HG03520 (cell line): ENCODE data around the gene SLC25A13.
A peak's percentile ranks its signal among the peaks of the same experiment; 100 is the strongest.

Source experiments
- ATAC-seq: cut with Tn5 transposase; IDR thresholded peaks from one replicate; pipeline ENCODE4 v1.9.1; 2021; ENCODE audit warnings: mild to moderate bottlenecking, moderate library complexity; ENCODE audit not compliant: unreplicated experiment

The SLC25A13 gene

DNA sequence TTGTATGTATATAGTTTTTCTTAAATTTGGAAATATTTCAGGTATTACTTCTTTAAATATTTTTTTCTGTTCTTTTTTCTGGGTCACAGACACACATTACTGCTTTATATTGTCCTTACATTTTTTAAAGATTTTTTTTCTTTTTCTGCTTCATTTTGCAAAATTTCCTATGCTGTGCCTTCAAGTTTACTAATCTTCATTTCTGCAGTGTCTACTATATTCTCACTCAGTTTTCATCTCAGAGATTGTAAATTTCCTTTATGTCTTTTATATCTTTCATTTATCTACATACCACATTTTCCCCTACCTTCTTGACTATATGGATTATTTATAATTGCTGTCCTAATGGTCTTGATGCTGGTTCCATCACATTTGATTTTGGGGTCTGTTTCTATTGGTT, 210.5 kb downstream of the SLC25A13 start:
- no peak for ATAC-seq

DNA sequence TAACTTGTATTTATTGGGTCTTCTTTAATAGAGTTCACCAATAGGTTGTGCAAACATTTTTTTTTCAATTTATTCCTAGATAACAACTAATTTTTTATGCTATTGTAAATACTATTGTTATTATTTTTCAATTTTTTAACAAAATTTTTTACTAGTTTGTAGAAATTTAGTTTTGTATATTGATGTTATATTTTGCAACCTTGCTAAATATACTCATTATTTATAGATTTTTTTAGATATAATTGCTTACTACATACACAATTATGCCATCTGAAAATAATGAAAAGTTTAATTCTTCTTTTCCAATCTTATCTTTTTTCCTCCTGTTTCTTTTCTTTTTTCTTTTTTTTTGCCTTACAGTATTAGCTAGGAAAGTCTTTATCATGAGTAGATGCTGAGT, 216.9 kb downstream of the SLC25A13 start:
- no peak for ATAC-seq

DNA sequence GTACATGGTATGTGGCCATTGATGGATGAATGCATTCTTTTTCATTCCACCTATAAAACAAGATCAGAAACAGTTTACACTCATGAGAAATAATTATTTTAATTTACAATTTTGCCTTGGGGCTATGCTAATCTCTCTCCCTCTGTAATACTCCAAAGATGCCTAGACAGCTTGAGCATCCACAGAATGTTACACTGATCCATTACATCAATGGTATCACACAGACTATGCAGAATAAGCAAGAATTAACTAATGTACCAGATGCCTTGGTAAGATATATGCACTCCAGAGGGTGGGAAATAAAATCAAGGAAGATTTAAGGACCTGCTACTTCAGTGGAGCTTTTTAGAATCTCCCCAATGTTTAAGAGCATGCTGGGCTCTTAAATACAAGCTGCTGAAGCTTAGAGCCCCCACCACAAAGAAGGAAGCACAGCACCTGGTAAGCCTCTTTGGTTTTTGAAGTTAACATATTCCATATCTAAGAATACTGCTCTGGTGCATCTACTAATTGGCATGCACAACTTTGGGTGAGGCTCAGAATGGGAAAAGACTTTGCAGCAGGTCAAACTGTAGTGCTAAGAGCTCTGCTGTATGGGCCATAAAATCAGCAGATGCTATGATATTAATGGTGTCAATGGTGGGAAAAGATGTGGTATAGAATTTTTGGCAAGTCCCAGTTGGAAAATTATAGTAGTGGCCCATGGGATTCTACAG, 219.6 kb downstream of the SLC25A13 start:
- no peak for ATAC-seq

DNA sequence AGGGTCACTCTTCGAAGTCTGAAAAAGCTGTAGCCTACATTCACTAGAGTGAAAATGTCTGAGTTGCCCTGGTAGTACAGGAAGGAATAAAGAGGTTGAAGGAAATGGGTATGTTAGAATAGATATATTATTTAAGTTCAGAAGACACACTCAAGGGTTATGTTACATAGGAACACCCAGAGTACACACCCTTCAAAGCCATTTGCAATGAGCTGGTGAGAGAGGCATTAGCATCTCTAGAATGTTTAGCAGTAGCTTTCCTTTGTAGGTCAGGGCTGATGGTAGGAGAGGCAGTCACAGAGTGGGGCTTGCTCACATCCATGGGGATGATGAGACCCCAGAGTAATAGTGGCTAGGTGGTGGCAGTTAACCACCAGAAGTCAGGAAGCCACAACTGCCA, 221.2 kb downstream of the SLC25A13 start:
- ATAC-seq = no peak

DNA sequence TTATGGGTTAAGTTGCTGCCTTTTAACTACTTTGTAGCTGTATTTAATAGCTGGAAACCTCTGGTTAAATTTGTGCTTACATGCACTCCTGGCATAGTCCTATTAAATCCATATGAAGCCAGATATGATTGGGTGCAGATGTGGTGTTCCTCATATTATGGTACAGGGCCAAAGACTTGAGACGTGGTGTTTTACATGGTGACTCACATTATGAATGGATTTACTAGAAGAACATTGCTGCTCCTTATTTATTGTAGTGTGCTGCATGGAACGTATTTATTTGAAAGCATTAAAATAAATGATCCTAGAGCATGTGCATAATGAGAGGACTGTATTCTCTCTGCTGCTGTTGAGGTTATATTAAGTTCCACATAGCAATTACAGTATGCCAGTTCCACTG, 224.1 kb downstream of the SLC25A13 start:
- ATAC-seq = no peak

DNA sequence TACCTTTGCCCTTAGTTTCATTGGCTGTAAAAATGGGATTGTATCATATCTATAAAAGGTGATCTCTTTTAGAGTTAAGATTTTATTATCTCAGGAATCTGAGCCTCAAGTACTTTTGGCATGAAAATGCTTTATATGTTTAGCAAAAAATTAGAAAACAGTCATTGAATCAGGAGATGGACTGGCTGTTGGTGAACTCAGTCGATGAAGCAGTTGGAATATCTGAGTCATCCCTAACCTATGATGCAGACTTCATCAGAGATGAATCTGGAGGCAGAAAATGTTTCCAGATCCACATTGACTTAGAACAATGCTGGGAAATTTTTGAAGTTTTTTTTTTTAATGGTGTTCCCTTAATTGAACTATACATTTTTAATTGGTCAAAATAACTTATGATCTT, 228.5 kb downstream of the SLC25A13 start:
- ATAC-seq = no peak

DNA sequence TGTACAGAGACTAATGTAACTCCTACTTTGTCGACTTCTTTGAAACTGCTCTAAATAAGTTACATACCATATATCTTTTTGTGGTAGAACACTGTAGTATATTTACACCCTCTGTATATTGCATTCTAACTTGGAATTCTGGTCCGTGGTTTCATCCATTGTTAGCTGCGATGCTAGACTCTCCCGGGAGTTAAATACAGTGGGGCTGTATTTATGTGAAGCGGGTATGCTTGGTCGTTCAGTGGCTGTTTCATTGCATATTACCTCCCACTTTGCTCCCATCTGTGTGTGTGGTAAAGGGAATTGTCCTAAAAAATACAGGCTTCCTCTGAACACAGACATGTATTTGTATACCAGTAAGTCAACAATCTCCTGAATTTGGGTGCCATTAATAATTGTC, 231.1 kb downstream of the SLC25A13 start:
- ATAC-seq = no peak

DNA sequence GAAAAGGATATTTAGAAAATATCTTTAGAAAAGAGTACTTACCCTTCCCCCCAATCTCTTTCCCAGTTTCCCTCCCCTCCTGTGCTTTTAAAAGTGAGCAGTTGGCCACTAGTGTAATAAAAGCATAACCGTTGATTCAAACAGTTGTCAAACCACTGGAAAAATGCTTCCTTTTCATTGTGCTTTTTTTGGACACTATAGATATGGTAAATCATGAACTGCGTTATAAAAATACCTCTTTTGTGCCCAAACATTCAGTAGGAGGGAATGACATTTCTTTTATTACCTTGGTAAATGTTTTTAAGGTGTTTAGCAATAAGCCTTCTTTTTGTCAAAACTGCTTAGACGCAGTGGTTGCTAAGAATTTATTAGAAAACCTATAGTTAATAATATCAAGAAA, 232.4 kb downstream of the SLC25A13 start:
- ATAC-seq = no peak

DNA sequence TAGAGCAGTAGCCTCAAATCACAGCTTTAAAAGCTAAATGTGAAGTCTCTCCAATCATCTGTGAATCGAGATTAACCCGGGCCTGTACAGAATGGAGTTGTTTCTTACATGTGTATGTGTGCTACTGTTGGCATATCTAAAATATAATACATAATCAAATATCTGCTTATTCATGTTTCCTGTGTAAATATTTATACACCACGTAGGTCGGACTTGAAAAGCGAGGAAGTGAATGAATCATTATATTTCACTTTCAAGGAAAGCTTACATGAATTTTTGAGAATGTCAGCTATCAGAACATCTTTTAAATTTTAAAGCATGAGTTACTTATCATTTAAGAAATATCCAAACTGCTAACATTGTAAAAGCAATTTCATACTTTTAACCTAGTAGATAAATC, 233.3 kb downstream of the SLC25A13 start:
- ATAC-seq = no peak

DNA sequence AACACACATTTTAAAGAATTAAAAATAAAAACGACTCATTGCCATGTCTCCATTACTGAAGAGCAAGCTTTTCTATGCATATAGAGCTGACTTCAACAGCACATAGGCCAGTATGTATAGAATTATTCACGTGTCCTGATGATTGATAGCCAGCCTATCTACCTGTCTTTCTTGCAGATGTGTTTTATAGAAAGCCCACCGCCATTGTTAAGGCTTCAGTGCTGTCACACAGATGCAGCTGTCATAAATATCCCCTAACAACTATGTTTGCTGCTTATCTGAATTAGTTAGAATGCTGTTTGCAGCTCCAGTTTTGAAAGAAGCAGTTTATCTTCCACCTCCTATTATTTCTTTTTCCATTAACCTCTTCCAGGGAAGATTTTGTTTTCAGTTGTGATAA, 235.9 kb downstream of the SLC25A13 start:
- ATAC-seq = no peak

DNA sequence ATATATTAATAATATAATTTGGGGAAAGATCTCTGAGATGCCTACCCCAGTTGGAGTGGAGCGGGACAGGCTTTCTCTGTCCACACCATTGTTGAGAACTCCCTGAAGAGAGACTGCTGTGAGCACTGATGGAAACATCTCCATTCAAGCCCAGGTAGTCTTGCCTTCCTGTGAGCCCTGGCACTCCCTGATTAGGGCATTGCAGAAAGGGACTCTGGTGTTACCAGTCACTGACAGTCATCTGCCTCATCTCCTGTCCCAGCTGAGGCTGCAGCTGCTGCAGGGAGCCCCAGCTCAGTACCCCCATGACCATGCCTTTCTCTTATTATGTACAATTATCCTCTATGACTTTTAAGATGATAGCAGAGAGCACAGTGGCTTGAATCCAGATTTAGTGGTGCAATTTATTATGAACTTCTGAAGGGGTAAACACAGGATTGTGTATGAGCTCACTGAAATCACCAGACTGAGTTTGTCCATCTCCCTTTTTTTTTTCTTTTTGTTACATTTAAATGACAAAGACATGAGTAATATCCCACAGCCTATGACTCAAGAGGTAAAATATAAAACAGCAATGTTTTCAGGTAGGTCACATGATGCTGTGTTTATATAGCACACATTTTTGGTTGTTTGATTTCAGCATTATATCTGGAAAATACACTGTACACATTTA, 236.9 kb downstream of the SLC25A13 start:
- ATAC-seq = no peak

DNA sequence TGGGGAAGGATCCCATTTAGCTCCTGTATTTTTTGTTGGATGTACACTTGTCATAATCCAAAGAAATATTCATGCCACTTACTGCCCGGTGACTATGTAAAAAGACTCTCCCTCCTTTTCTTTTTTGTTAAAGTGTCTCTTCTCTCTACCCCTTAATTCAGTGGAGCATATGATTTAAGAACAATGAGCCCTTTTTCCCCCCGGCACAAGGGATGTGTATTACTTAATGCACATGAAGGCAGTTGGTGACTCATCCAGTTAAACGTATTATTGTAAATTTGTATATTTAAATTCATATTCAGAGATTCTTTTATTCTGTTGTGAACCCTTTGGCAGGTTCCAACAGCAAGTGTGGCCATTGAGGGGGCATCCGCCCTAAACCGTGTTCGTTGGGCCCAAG, 241.9 kb downstream of the SLC25A13 start:
- ATAC-seq = no peak

DNA sequence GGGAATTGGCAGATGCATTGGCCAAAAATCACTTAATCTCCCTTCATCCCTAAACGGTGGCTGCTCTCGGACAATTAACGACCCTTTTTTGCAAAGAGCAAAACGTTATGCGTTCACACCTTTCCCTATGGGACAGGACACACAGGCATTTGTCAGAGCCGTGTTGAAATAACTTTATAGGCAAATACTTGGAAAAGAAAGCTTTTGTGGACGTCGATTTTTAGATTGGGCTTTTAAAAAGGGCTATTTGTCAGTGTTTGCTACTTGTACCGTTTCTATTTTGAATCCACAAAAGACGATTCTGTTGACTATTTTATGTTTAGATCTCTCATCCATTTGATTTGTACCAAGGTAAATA, 245.6 kb downstream of the SLC25A13 start:
- ATAC-seq = no peak

DNA sequence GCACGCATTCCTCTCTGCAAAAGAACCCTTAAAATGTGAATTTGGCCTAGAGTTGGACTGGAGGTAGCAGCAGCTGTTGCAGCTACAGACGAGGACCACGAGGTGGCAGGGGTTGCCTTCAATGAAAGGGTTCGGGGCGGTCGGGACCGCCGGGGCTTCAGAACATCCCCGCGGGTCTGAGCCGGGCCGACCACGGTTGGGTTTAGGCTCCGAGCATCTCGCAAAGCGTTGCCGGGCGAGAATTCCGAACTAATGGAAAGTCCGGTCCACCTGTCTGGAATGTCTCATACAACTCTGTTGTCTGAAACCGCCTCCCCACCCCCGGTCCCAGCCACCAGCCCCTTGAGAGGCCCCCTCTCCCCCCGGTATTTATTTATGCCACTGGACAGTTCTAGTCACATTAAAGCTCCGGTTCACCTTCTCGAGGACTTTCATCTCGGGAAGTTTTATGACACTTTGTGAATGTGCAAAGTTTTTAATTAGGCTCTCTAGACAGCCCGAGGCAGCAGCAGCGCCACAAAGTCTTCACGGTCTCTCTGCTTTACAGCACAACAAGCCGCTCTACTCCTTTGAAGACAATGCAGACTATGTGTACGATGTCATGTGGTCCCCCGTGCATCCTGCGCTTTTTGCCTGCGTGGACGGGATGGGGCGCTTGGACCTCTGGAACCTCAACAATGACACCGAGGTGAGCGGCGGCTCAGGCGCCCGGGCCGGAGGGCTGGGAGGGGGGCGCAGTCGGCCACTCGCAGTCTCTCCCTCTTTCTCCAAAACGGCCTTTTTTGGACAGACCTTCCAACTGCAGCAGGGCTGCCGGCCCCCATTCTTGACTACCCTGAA, 246.2 kb downstream of the SLC25A13 start:
- peak; percentile 78 for ATAC-seq

DNA sequence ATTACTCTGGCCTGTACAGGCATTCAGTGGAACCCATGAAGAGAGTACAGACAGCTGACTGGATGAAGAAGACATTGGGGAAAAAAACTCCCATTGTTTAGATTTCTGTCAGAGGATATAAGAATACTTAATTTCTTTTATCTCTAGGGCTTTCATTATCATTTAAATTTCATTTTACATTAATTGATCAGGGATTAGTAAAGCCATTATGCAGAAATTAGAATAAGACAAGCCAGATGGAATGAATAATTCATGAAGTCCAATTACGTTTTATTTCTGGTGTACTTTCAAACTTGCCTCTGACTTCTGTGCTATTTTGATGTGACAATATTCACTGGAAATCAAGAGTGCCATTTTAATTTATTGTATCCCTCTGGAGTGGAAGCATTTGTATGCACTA, 247.0 kb downstream of the SLC25A13 start:
- no peak for ATAC-seq
